NCI-H748 (cell line): Measurements from ENCODE around the gene NLN.
"Not testable (repeated sequence)": the region's sequence is repeated elsewhere in the genome, so short reads cannot be mapped to it uniquely, and the experiment has no call there.

Experiments
- DNase-seq: peaks from one replicate; lab custom pipeline; 2025; ENCODE audit not compliant: unreplicated experiment; lab: John Stamatoyannopoulos, UW

Gene NLN

DNA sequence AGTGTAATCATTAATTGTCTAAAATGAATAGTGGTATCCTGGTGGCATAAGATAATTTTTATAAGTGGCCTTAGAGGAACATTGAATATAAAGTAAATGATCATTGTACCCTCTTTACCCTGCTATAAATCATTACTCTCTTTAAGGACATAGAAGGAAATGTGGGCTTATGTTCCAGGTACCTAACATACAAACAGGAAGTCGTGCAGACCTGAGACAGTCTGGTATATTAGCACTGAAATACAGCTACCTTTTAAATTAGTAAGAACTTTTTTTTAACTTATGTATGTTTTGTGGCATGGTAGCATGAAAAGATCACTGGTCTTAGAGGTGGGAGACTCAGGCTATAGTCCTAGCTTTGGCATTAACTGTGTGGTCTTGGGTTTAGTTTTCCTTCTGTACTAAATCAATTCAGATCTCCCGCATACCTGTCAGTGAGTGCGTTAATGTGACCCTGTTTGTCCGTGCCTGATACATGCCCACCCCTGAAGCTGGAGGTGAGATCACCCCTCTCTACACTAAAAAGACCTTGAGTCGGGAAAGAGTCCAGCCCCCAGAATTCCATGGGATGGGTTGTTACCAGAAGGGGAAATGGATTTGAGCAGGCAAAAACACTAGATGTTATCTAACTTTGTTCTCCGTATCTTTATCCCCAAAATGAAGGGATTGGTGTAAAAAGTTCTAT, 145.0 kb downstream of the NLN start:
- no peak for DNase-seq

DNA sequence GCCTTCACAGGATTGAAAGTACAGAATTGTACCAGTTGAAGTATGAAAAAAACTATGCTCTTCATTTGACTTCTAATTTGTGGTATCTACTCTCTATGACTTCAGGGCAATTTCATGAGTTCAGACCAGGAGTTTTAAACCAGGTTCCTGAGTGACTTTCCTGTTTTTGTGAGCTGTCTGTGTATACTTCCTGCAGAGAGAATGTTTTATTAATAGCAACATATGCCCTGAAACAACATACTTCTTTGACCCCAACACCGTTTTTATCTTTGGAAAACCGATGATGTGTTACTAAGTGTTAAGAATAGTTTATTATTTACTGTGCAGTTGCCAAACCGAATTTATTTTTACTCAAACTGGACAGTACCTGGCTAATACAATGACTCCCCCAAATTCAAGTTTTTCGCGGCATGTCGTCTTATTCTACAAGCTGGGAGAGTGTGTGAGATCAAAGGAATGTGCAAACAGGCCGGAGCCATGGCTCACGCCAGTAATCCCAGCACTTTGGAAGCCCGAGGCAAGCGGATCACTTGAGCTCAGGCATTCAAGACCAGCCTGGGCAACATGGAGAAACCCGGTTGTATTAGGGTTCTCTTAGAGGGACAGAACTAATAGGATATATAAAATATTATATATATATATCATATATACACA, 145.7 kb downstream of the NLN start:
- DNase-seq, result no peak

GRCh38 chr5:65868509-65868908, 146.5 kb downstream of the NLN start:
- DNase-seq, result no peak

DNA sequence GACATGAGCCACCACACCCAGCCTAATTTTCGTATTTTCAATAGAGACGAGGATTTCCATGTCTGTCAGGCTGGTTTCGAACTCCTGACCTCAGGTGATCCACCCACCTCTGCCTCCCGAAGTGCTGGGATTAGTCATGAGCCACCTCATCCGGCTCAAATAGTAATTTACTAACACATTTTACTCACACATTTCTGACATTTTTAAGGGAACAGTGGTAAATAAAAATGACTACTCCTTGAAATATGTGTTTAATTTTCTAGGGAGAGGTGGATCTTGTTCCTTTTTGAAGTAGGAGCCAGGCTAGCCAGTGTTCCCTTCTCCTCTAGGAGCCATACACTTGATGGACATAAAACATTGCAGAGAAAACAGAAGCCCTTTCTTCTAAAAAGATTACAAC, 149.2 kb downstream of the NLN start:
- no peak for DNase-seq

DNA sequence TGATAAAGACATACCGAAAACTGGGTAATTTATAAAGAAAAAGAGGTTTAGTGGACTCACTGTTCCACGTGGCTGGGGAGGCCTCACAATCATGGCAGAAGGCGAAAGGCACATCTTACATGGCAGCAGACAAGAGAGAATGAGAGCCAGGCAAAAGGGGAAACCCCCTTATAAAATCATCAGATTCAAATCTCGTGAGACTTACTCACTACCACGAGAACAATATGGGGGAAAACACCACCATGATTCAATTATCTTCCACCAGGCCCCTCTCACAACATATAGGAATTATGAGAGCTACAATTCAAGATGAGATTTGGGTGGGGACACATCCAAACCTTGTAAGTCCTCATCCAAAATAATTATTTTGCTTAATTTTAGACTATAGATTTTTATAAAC, 149.8 kb downstream of the NLN start:
- DNase-seq, result not testable (repeated sequence)

DNA sequence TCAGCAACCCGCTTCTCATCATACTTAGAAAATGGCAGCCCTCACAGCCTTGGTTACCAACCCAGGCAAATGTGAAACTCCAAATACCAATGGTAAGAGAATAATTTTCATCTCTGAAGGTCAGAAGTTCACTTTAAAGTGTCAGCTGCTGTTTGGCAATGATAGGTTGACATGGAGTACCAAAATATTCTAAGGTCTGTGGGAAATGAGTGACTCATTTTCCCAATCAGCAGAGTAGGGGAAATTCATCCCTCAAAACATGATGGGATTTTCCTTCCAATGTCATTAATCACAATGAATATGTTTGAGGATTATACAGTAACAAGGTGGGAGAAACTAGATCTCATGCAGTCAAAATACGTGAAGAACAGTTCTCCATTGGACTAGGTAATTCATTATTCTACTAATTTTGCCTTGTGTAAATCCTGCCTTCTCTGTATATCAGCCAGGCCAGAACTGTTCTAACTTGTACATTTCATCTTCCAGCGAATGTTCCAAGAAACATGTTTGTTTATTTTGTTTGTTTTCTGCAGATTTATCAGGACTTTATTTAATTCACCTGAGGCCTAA, 151.3 kb downstream of the NLN start:
- no peak for DNase-seq

DNA sequence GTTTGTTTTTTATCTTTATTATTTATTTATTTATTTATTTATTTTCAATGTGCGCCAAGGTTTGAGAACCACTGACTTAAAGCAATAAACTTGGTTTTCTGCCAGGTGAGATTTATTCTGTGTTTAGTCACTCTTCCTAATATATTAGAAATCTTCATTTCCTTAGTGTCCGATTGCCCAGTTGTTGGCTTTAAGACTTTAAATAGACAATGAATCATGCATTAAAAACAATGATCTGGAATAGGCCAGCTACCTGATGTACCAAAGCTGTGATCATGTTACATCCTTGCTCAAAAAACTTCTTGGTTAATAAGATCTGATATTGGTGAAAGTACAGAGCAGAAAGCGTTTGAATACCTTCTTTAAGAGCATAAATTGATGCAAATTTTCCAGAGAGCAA, 152.2 kb downstream of the NLN start:
- DNase-seq, result no peak

DNA sequence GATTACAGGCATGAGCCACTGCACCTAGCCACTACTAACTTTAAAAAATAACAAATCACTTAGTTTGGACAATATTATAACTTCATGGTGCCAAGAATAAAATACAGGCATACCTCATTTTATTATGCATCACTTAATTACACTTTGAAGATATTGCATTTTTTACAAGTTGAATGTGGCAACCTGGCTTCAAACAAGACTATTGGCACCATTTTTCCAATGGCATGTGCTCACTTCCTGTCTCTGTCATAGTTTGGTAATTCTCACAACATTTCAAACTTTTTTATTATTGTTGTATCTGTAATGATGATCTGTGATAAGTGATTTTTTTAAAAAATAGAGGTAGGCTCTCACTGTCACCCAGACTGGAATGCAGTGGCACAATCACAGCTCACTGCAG, 154.5 kb downstream of the NLN start:
- no peak for DNase-seq

GRCh38 chr5:65876970-65877369, 155.0 kb downstream of the NLN start:
- no peak for DNase-seq
